HG03103 (cell line): ENCODE data around the gene CALHM2.

Experiments used
- ATAC-seq: cut with Tn5 transposase; IDR thresholded peaks from one replicate; pipeline ENCODE4 v1.9.1; 2021; ENCODE audit warnings: low read depth; ENCODE audit not compliant: unreplicated experiment

CALHM2 gene

DNA sequence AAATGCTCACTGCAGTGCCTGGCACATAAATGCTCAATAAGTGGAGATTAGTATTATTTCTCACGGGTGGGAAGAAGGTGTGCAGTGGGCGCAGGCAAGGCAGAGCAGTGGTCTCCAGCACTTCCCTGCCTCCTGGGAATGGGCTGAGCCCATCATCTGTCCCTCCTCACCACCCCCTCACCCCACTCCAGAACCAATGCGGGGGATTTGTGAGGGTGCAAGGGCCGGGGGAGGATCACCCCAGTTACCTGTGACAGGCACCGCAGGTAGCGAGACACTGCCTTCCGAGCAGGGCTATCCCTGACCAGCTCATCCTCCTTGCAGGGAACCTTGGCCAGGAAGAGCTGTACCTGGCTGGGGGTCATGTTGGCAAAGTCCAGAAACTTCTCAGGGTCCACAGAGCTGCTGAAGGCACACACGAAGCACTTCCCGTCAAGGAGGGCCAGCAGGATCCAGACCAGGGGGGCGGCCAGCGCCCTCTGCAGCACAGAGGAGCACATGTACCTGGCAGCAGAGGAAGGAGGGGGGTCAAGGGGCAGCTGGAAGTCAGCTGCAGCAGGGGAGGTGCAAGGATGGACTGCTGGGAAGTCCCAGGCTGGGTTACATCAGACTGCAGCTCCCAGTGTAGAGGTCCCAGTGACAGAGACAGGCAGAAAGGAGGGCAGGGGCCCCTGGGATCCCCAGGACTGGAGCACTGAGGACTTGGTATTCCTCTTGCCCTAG lies 24.0 kb upstream of the CALHM2 start:
- ATAC-seq = no peak

GRCh38 chr10:103475437-103475836 lies 23.3 kb upstream of the CALHM2 start:
- no peak for ATAC-seq

DNA sequence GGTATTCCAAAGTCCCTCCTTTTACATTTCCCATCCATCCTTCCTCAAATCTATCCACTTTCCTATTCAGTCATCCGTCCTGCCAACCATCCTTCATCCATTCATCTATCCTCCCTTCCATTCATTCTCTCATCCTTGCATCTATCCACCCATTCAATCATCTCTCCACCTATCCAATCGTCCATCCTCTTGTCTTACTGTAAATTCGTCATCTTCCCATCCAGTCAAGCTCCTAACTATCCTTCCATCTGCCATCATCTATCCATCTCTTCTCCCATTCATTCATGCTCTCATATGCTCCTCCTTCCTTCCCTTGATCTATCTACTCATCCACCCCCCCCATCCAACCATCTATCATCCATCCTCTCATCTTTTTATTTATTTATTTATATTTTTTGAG lies 21.9 kb upstream of the CALHM2 start:
- ATAC-seq = no peak

DNA sequence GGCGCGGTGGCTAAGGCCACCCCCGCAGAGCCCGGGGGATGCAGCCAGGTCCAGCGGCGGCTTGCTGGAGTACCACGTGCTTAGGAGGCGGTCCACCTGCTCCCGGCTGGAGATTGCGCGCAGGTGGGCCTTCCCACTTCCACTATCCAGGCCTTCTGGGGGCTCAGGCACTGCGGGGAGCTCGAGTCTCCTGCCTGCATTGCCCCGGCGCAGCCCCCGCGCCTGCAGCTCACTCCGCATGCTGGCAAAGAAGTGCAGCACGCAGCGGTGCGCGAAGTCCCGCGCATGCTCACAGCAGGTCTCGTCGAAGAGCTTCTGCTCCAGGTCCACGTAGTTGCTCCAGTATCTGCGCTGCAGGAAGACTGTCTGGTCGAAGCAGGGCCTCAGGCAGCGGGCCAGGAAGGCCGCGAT lies 21.1 kb upstream of the CALHM2 start:
- no peak for ATAC-seq

GRCh38 chr10:103472005-103472404 lies 19.8 kb upstream of the CALHM2 start:
- ATAC-seq = no peak

DNA sequence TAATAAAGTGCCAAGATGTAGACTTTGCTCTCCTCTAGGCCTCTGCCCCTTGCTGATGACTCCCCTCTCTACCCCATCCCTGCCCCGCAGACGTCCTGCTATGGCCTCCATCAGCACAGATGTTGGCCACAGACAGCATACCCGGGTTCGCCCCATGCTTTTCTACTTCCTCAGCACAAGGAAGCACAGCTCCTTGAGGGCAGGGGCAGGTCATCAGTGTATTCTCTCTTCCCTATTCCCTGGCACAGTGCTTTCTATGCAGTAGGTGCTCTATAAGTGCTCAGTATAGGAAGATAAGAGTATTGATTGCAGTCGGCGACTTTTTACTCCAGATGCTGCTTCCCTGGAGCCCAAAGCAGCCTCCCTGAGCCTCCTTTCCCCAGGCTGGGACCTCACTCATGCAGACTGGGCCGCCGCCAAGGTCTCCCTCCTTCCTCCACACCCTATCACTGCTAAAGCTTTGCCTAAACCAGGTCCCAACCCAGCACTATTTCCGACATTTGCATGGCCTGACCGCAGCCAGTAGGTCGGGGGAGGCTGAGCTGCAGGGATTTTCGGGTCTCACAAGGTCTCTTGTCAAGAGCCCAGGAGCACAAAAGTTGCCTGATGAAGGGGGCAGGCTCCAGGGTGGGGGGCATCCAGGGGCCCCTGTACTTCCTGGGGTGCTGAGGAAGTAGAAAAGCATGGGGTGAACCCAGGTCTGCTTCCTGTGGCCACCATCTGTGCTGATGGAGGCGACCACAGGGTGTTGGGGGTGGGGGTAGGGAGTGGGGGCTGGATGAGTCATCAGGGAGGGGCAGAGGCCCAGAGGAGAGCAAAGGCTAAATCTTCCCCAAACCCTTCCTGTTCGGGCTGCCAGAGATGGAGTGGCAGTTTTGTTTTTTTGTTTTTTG lies 18.8 kb upstream of the CALHM2 start:
- peak; percentile 70 for ATAC-seq

- no peak for ATAC-seq
Measured at GRCh38 chr10:103469201-103469600, 17.0 kb upstream of the CALHM2 start.

GRCh38 chr10:103467406-103467805 lies 15.2 kb upstream of the CALHM2 start:
- no peak for ATAC-seq

GRCh38 chr10:103466734-103467133 lies 14.6 kb upstream of the CALHM2 start:
- no peak for ATAC-seq

DNA sequence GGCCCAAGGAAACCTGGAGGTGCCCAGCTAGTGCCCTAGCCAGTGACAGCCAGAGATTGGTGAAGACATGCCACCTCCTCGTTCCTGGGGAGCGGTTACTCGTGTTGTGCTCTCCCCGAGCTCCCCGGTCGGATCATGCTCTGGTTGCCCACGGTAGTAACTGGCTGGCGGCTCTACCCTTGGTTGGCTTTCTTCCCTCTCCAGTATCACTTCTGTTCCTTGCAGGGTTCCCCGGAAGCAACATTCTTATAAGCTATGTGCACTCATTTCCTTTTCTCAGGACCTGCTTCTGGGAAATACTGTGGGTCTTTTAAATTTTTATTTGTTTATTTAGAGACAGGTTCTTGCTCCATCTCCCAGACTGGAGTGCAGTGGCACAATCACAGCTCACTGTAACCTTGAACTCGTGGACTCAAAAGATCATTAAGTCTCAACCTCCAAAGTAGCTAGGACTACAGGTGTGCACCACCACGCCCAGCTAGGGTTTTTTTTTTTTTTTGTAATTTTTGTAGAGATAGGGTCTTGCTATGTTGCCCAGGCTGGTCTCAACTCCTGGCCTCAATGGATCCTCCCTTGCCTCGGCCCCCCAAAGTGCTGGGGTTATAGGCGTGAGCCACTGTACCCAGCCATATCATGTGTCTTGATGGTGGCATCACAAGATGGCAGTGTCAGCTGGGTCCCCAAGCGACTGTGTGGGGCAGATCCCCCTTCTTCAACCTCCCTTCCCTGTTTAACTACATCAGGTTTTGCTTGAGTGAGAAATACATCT lies 13.4 kb upstream of the CALHM2 start:
- no peak for ATAC-seq

DNA sequence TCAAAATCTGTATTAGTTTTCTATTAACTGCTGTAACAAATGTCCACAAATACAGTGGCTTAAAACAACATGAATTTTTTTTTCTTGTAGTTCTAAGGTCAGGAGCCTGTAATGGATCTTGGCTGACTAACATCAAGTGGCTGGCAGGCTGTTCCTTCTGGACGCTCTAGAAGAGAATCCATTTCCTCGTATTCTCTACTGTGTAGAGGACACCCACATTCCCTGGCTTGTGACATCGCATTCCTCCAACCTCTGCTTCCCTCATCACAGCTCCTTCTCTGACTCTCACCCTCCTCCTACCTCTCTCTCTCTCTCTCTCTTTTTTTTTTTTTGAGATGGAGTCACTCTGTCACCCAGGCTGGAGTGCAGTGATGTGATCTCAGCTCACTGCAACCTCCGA lies 11.3 kb upstream of the CALHM2 start:
- ATAC-seq = no peak

GRCh38 chr10:103459615-103460014 lies 7.4 kb upstream of the CALHM2 start:
- no peak for ATAC-seq

DNA sequence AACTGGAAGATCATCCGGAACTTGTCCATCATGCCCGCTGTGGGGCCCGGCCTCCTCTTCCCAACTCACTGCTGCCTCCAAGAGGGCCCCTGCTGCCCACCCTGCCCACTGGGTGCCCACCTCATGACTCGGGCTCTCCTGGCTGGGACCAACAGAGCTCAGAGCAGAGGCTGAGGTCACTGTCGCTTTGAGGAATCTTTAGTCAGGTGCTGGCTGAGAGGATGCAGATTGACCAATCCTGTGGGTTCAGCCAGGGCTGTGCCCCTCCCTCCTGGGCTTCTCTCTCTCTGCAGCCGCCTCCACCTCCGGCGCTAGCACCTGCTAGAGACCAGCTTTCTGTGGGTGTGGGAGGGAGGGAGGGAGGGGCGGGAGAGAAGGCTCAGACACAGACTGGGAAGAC lies 6.5 kb upstream of the CALHM2 start, which contains the start of gene CALHM1:
Gene CALHM1 (minus strand): TSS at position 181 of the 400 bp plus-strand sequence. CDS start 149 bp downstream, at position 32.
- no peak for ATAC-seq

GRCh38 chr10:103457896-103458583 lies 5.9 kb upstream of the CALHM2 start:
- no peak for ATAC-seq

- no peak for ATAC-seq
Measured at GRCh38 chr10:103457176-103457712, 5.1 kb upstream of the CALHM2 start.

DNA sequence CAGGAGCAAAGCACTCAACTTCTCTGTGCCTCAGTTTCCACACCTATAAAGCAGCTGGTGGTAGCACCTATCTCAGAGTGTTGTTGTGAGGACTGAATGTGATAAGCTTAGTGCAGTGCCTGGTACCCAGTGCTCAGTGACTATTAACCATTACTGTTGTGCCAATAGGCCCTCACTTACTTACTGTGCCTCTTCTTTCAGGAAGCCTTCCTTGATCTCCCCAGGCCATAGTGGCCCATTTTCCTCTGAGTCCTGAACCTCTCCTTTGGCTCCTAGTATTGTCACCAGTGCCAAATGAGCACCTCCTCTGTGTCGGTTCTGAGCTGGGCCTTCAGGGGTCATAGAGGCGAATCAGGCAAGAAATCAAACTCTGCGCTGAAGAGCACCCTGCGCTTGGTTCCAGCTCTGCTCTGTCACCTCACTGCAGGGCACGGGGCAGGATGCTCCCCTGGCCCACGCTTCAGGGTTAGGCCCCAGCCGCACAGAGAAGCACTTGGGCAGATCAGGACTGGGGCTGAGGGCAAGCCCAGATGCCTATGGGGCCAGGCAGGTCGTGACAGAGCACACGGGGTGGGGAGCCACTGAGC lies 4.0 kb upstream of the CALHM2 start:
- no peak for ATAC-seq

GRCh38 chr10:103455235-103455634 lies 3.1 kb upstream of the CALHM2 start:
- ATAC-seq = no peak

GRCh38 chr10:103454026-103454425 lies 1.9 kb upstream of the CALHM2 start:
- ATAC-seq = no peak

GRCh38 chr10:103452506-103453230 lies 498 bp upstream of the CALHM2 start:
- no peak for ATAC-seq
